HFFc6 (cell line): Measurements from ENCODE around the gene STIM1. TPM values are rescaled to one million over a fixed set of nuclear protein-coding genes. Genes with fewer than 3 reads are reported as not detected.
A peak's percentile ranks its signal among the peaks of the same experiment; 100 is the strongest.

Experiments used
- DNase-seq: peaks from one replicate; pipeline ENCODE4 v3.0.0-alpha.2; 2018
- H3K27ac Mint-ChIP-seq: 2 replicates; pipeline ENCODE4 v1.8.0; 2020; ENCODE audit warnings: mild to moderate bottlenecking, mixed read lengths
- H3K27me3 Mint-ChIP-seq: 2 replicates; pipeline ENCODE4 v1.8.0; 2021; ENCODE audit warnings: mild to moderate bottlenecking, moderate library complexity, mixed read lengths; ENCODE audit not compliant: insufficient read depth
- H3K36me3 Mint-ChIP-seq: 2 replicates; pipeline ENCODE4 v1.8.0; 2021; ENCODE audit warnings: low read depth, mixed read lengths
- H3K4me1 Mint-ChIP-seq: 2 replicates; pipeline ENCODE4 v1.8.0; 2020; ENCODE audit warnings: low read depth, mixed read lengths
- H3K4me3 Mint-ChIP-seq: 2 replicates; pipeline ENCODE4 v1.8.0; 2020; ENCODE audit warnings: mild to moderate bottlenecking, moderate library complexity, mixed read lengths
- H3K9me3 Mint-ChIP-seq: 2 replicates; pipeline ENCODE4 v1.8.0; 2020; ENCODE audit warnings: mild to moderate bottlenecking, mixed read lengths
- total RNA-seq, 6 experiments: library from RNA; stranded (reverse); fragmentation: NEBNext Ultra II Directional; extraction: Animal tissue kit (Norgen Biotek cat#: 25700); gene quantifications; 2 replicates in 1 of 6; 3 replicates in 5 of 6; pipeline ENCODE4 v1.2.3, GENCODE V29; 2021
- TF ChIP-seq, protein P1 (sequence below): fragments of 200-600 bp; sonication (generic); IDR thresholded peaks from 2 replicates; pipeline ENCODE4 v1.5.0; 2021; ENCODE audit warnings: antibody characterized with exemption, mild to moderate bottlenecking

The STIM1 gene
- total RNA-seq, 6 experiments from 2014 or later: 27.6 to 33.1 (median 30.7) TPM

DNA sequence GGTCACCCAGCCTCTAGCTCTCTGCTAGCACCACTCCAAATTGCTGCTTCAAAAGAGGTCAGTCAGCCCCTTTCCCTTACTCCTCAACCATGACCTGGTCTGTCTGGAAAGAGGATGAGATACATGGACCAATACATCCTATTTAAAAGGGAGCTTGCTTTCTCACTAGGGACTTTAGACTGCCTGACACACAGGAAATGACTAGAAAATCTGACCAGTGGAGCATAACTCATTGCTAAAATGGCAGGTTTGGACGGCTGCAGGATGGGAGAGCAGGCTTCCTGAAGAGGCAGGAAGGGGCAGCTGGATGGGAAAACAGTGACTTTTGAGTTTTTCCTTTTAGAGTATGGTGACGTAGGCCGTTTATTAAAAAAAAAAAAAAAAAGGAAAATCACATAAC is 25.3 kb downstream of the STIM1 start:
- H3K27ac Mint-ChIP-seq: peak overlapping the region; percentile 65
- H3K4me1 Mint-ChIP-seq: peaks cover 31% of the 10 kb centered on the region
- H3K4me3 Mint-ChIP-seq: peak overlapping the region; percentile 13
- H3K27me3 Mint-ChIP-seq: no peaks in the 10 kb centered on the region
- no peaks in the 10 kb centered on the region for H3K9me3 Mint-ChIP-seq
- no peaks in the 10 kb centered on the region for H3K36me3 Mint-ChIP-seq
- TF ChIP-seq, protein P1, sequence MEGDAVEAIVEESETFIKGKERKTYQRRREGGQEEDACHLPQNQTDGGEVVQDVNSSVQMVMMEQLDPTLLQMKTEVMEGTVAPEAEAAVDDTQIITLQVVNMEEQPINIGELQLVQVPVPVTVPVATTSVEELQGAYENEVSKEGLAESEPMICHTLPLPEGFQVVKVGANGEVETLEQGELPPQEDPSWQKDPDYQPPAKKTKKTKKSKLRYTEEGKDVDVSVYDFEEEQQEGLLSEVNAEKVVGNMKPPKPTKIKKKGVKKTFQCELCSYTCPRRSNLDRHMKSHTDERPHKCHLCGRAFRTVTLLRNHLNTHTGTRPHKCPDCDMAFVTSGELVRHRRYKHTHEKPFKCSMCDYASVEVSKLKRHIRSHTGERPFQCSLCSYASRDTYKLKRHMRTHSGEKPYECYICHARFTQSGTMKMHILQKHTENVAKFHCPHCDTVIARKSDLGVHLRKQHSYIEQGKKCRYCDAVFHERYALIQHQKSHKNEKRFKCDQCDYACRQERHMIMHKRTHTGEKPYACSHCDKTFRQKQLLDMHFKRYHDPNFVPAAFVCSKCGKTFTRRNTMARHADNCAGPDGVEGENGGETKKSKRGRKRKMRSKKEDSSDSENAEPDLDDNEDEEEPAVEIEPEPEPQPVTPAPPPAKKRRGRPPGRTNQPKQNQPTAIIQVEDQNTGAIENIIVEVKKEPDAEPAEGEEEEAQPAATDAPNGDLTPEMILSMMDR: no peak
- peak; percentile 23 for DNase-seq

DNA sequence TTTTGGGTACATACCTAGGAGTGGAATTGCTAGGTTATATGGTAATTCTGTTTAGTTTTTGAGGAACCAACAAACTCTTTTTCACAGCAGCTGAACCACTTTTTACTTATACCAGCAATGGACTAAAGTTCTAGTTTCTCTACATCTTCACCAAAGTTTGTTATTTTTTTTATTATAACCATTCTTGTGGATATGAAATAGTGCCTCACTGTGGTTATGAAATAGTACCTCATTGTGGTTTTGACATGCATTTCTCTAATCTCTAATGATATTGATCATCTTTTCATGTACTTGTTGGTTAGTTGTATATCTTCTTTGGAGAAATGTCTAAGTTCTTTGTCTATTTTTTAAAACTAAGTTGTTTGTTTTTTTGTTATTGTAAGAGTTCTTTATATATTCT is 27.2 kb downstream of the STIM1 start:
- H3K27ac Mint-ChIP-seq: no peak overlapping the region
- H3K4me1 Mint-ChIP-seq: peaks cover 35% of the 10 kb centered on the region
- no peak overlapping the region for H3K4me3 Mint-ChIP-seq
- TF ChIP-seq, protein P1: 0 out of 2 replicates have a peak, but pooled peaks have one; percentile 24
- H3K9me3 Mint-ChIP-seq: no peaks in the 10 kb centered on the region
- no peaks in the 10 kb centered on the region for H3K36me3 Mint-ChIP-seq
- no peaks in the 10 kb centered on the region for H3K27me3 Mint-ChIP-seq
- DNase-seq: no peak

DNA sequence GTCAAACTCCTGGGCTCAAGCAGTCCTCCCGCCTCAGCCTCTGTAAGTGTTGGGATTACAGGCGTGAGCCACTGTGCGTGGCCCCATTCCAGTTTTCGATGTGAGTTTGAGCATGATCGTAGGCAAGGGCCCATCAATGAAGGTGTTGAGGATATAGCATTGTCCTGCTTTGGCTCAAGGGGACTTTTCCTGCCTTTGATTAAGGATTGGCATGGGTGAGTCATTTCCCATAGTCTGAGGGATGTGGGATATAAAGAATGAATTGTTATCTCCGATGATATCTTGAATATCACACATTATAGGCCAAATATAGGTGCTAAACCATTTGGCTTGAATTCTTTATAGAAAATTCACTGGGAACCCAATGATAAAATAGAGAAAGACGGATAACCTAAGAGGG is 30.4 kb downstream of the STIM1 start:
- H3K27me3 Mint-ChIP-seq: no peaks in the 10 kb centered on the region
- no peak overlapping the region for H3K27ac Mint-ChIP-seq
- H3K9me3 Mint-ChIP-seq: no peaks in the 10 kb centered on the region
- DNase-seq: no peak
- peaks cover 11% of the 10 kb centered on the region for H3K4me1 Mint-ChIP-seq
- TF ChIP-seq, protein P1: no peak
- H3K36me3 Mint-ChIP-seq: no peaks in the 10 kb centered on the region
- no peak overlapping the region for H3K4me3 Mint-ChIP-seq

DNA sequence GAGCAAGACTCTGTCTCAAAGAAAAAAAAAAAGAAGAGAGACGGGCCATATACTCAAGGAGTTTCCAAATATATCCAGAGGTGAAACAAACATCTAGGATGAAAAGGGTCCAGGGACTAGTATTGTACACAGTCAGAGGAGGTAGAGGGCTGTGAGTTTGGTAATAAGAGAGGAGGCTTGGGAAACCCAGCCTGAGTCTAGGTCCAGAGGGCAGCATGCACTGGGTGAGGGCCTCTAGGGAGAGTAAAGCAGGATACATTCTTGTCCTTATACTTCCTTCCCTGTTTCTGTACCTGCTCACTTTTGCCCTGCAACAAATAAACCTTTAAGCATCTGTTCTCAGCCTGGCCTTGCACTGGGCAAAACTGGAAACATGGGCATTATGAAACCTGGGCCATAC is 31.5 kb downstream of the STIM1 start:
- H3K9me3 Mint-ChIP-seq: no peaks in the 10 kb centered on the region
- TF ChIP-seq, protein P1: no peak
- DNase-seq: no peak
- peaks cover 6% of the 10 kb centered on the region for H3K4me1 Mint-ChIP-seq
- no peaks in the 10 kb centered on the region for H3K27me3 Mint-ChIP-seq
- no peaks in the 10 kb centered on the region for H3K36me3 Mint-ChIP-seq
- H3K4me3 Mint-ChIP-seq: no peak overlapping the region
- H3K27ac Mint-ChIP-seq: no peak overlapping the region

DNA sequence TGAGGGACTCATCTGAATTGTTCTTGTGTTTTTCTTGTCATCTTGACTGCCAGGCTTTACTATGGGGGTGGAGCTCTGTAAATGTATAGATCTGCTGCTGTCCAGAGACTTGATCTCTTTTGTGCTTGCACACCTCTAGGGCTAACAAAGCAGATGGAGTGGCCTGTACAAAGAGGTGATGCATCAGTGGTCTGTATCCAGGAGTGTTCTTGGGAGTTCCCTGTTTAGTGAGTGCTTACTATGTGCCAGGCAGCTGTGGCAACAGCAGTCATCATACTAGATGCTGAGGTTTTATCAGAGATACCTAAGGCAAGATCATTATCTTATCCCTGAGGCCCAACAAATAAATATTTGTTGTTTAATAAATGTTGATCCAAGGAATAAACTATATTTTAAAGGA is 33.4 kb downstream of the STIM1 start:
- Mint-ChIP-seq H3K4me1 (peaks cover 11% of the 10 kb centered on the region), H3K27me3 (no peaks in the 10 kb centered on the region; the same call in 1 of the 2 replicates), H3K4me3 (no peak overlapping the region), H3K9me3 (no peaks in the 10 kb centered on the region), H3K27ac (no peak overlapping the region), H3K36me3 (no peaks in the 10 kb centered on the region)
- TF ChIP-seq, protein P1: no peak
- DNase-seq: no peak

DNA sequence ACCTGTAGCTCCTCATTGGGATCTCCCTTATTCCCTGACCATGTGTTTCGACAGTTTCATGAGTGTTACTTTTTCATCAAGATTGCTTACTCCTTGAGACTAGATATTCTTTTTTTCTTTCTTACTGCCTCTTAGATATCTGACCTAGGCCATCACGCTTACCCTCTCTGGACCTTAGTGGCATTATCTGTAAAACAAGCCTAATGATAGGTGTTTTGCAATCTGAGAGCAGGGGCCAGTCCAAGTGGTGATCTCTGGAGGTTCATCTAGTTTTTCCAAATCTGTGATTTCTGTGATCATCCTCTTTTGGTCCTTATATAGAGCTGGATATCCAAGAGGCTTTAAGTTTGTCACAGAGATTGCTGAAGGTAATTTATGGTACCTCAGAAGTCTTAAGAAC is 34.5 kb downstream of the STIM1 start:
- H3K4me1 Mint-ChIP-seq: peaks cover 21% of the 10 kb centered on the region
- DNase-seq: no peak
- TF ChIP-seq, protein P1: no peak
- no peaks in the 10 kb centered on the region for H3K9me3 Mint-ChIP-seq
- no peak overlapping the region for H3K27ac Mint-ChIP-seq
- no peaks in the 10 kb centered on the region; the same call in 1 of the 2 replicates for H3K27me3 Mint-ChIP-seq
- H3K36me3 Mint-ChIP-seq: no peaks in the 10 kb centered on the region
- H3K4me3 Mint-ChIP-seq: no peak overlapping the region
